ENCODE data around the gene TMC6. TPM values are rescaled to one million over a fixed set of nuclear protein-coding genes. Genes with fewer than 3 reads are reported as not detected.

The TMC6 gene
- total RNA-seq, 1 experiment from 2014 or later, result 22.9 TPM

DNA sequence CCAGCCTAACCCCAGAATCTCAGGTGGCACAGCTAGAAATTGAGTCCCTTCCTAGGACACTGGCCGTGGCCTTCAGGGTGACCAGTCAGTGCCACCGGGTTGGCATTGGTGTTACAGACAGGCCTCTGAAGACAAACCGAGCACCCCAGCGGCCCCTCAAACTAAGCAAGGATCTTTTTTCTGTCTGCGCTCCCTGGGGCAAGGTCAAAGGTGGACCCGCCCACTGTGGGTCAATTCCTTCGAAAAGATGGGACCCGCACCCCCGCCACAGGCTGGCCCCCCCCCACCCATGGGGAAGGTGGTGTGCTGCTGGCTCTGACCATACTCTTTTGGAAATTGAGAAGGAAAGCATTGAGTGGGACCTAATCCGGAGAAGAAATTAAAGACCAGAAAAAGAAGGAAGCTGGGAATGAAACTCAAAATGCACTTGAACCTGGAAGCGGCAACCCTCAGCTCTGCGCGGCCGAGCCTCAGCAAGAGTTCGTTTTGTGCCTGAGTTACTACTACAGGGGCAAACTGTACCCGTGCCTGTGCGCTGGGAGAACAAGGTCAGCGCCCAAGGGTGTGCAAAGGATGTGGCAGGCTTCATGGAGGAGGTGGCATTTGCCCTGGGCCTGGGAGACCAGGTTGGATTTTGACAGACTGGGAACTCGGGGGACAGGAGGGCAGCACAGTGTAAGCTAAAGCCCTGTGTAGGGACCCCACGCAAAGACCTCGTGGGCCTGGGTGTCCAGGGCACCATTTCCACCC, 20.4 kb downstream of the TMC6 start:
- DNase-seq (ENCODE audit: low spot score), result no peak
- Histone ChIP-seq H3K9me3 (ENCODE audit: low read depth, low read length, poor library complexity, severe bottlenecking) (no peaks in the 10 kb centered on the region), H3K36me3 (ENCODE audit: insufficient read depth, low read length, poor library complexity, severe bottlenecking) (peaks cover 7% of the 10 kb centered on the region), H3K27ac (ENCODE audit: low read depth, low read length, poor library complexity, severe bottlenecking) (no peak overlapping the region), H3K27me3 (replicated peaks; ENCODE audit: insufficient read depth, low read depth, low read length, poor library complexity) (no peaks in the 10 kb centered on the region), H3K4me3 (ENCODE audit: low read depth, low read length, poor library complexity, severe bottlenecking) (no peak overlapping the region), H3K4me1 (ENCODE audit: insufficient read depth, low read length, poor library complexity, severe bottlenecking) (no peaks in the 10 kb centered on the region)
- BruUV-seq (replicated peaks), result no TSS peak
- intact Hi-C loops (cut with micrococcal nuclease; ENCODE audit: unreplicated experiment), result no loop called here
- ChIA-PET POLR2A (ENCODE audit: low non-redundant PET) (no interaction called here), CTCF (no interaction called here)
- TF ChIP-seq CTCF (conservative IDR thresholded peaks at IDR 0.05; ENCODE audit: low read depth, low read length), result no peak
- no peak for TF ChIP-seq EZH2 (IDR thresholded peaks at IDR 0.05; ENCODE audit: borderline replicate concordance, low read depth, low read length, poor library complexity, severe bottlenecking)

DNA sequence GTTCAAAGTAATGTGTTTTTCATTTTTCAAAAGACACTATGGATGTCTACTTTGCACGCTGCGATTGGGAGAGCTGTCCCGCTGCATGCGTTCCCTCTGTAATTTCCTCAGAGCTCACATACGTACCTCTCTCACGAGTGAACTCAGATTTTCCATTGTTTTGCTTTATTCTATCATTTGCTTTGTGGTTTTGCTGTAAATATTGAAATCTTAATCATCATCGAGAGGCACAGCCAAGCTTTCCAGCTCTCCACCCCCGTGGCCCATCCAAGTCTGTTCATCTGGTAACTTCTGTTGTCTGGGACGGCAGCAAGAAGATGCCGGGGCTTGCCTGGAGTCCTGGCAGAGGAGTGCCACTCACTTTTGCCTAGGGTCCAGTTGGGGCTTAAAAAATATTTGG, 21.1 kb downstream of the TMC6 start:
- no peak for DNase-seq (ENCODE audit: low spot score)
- BruUV-seq (replicated peaks), result no TSS peak
- TF ChIP-seq EZH2 (IDR thresholded peaks at IDR 0.05; ENCODE audit: borderline replicate concordance, low read depth, low read length, poor library complexity, severe bottlenecking) (no peak), CTCF (conservative IDR thresholded peaks at IDR 0.05; ENCODE audit: low read depth, low read length) (no peak)
- Histone ChIP-seq H3K36me3 (ENCODE audit: insufficient read depth, low read length, poor library complexity, severe bottlenecking) (peaks cover 7% of the 10 kb centered on the region), H3K4me1 (ENCODE audit: insufficient read depth, low read length, poor library complexity, severe bottlenecking) (no peaks in the 10 kb centered on the region), H3K27ac (ENCODE audit: low read depth, low read length, poor library complexity, severe bottlenecking) (no peak overlapping the region), H3K4me3 (ENCODE audit: low read depth, low read length, poor library complexity, severe bottlenecking) (no peak overlapping the region), H3K27me3 (replicated peaks; ENCODE audit: insufficient read depth, low read depth, low read length, poor library complexity) (no peaks in the 10 kb centered on the region), H3K9me3 (ENCODE audit: low read depth, low read length, poor library complexity, severe bottlenecking) (no peaks in the 10 kb centered on the region)
- intact Hi-C loops (cut with micrococcal nuclease; ENCODE audit: unreplicated experiment), result no loop called here
- CTCF ChIA-PET, result no interaction called here
- POLR2A ChIA-PET (ENCODE audit: low non-redundant PET), result no interaction called here

DNA sequence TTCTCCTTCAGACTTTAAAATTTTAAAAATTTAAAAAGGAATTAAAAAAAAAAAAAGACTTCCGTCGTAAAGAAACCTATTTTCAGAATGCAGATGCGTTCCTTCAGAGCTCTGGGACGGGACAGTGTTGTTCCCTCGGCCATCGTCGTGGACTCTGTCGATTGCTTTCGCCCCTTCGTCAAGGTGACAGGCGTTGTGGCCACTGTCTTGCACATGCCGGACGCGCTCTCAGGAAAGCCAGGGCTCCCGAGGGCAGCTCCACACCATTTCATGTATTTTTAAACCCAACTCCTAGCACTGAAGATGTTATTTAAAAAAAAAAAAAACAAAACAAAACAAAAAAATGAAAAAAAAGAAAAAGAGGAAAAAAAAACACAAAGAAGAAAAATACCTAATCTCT, 22.3 kb downstream of the TMC6 start:
- no peaks in the 10 kb centered on the region for H3K4me1 ChIP-seq (ENCODE audit: insufficient read depth, low read length, poor library complexity, severe bottlenecking)
- ChIA-PET POLR2A (ENCODE audit: low non-redundant PET) (interaction anchor here (0.7 kb wide), 1 partner anchor 372 kb away, joined by 7 read pairs; no protein-coding TSS in a partner anchor), CTCF (no interaction called here)
- H3K27ac ChIP-seq (ENCODE audit: low read depth, low read length, poor library complexity, severe bottlenecking), result no peak overlapping the region
- H3K36me3 ChIP-seq (ENCODE audit: insufficient read depth, low read length, poor library complexity, severe bottlenecking), result peaks cover 12% of the 10 kb centered on the region
- BruUV-seq (replicated peaks), result TSS peak; percentile 21
- DNase-seq (ENCODE audit: low spot score), result no peak
- H3K27me3 ChIP-seq (replicated peaks; ENCODE audit: insufficient read depth, low read depth, low read length, poor library complexity), result no peaks in the 10 kb centered on the region
- H3K9me3 ChIP-seq (ENCODE audit: low read depth, low read length, poor library complexity, severe bottlenecking), result no peaks in the 10 kb centered on the region
- no peak for TF ChIP-seq CTCF (conservative IDR thresholded peaks at IDR 0.05; ENCODE audit: low read depth, low read length)
- TF ChIP-seq EZH2 (IDR thresholded peaks at IDR 0.05; ENCODE audit: borderline replicate concordance, low read depth, low read length, poor library complexity, severe bottlenecking), result no peak
- intact Hi-C loops (cut with micrococcal nuclease; ENCODE audit: unreplicated experiment), result no loop called here
- H3K4me3 ChIP-seq (ENCODE audit: low read depth, low read length, poor library complexity, severe bottlenecking), result no peak overlapping the region
